ENCODE results near the gene KARS1.

The KARS1 gene

DNA sequence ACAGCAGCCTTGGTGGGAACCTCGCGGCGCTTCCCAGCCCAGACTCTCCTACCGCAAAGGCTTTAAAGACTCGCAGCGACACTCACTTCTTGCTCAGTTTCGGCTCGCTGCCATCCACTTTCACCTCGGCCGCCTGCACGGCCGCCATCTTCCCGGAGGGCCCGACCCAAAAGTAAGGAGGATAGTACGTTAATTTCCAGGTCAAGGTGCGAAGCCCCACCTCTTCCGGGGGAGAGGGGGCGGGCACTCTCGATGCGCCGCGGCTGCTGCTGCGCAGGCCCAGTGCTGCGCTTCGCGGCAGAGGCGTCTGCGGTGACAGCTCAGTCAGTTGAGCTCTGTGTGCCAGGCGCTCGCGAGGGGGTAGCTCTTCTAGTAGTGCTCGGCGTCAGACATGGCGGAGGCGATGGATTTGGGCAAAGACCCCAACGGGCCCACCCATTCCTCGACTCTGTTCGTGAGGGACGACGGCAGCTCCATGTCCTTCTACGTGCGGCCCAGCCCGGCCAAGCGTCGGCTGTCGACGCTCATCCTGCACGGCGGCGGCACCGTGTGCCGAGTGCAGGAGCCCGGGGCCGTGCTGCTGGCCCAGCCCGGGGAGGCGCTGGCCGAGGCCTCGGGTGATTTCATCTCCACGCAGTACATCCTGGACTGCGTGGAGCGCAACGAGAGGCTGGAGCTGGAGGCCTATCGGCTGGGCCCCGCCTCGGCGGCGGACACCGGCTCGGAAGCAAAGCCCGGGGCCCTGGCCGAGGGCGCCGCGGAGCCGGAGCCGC, at the start of gene KARS1, which contains the start of gene TERF2IP:
KARS1 (minus strand) TSS at position 174 of the 773 bp plus-strand sequence; CDS start at position 148, 26 bp downstream.
TERF2IP (plus strand) TSS at position 282 of the 773 bp plus-strand sequence; CDS start at position 392, 110 bp downstream.
- DNase-seq, result peak; percentile 95

DNA sequence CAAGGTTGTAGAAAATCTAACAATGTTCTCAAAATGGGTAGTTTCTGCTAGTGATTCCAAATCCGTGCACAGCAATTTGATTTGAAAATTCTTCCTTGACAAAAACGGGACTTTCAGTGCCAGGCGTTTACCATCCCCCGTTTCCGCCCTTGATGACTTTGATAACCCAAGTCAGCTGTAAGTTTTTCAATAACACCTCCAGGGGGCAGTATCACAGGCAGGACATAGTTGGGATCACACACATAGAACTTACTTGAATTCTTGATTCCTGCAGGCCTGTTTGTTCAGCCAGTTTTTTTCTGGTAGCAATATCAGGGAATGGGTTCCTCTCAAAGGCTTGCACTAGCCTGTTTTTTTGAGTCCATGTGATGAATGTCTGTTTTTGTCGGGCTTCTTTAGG, 48.2 kb upstream of the KARS1 start:
- DNase-seq, result no peak

GRCh38 chr16:75687361-75687760, 39.9 kb upstream of the KARS1 start:
- no peak for DNase-seq

DNA sequence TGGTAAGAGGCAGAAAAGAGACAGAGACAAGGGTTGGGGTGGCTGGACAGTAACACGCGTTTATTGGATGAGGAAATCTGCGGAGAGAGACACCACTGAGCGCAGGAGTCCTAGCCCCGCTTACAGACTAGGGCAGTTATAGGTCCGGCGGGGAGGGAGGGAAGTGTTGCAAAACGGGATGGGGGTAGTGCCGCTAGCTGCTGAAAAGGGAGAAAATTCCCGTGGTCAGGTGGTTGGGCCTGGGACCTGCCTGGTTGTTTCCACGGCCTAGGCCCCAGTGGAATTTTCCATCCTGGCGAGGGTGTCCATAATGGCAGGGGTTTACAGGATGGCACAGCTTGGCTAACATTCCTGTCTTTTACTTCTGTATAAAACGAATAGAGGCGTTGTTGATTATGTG, 34.8 kb upstream of the KARS1 start:
- no peak for DNase-seq

DNA sequence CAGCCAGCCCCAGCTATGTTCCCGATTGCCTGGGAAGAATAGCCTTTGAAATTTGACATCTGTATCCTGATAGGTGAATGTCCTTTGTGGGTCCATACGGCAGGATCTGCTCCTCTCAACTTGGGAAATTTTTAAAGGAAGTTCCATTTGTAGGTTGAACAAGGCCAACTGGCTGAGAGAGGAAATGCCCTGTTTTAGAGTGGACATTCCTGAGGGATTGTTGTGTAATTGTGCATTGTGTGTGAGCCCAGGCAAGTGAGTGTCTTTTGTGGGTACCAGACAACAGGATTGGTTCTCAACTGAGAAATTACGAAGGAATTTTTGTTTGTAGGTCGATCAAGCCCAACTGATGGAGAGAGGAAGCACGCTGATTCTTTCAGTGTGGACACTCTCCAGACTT, 31.9 kb upstream of the KARS1 start:
- no peak for DNase-seq

DNA sequence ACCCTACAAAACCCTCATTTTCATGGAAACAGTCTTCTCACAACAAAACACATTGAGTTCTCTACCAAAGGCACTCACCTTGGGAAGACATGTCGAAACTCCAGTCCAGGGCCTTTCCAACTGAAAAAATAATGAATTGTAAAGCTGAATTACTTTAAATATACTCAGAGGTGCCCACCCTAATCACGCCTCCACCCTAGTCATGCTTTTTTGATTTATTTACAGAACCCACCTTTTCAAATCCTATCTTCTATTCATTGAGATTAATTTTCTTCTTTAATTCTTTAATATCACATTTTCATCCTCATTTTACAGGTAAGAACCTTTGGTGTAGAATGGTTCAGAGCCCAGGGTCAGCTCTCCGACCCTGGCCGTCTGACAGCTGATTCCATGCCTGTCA, 29.4 kb upstream of the KARS1 start, which contains the start of gene CPHXL2:
CPHXL2 (minus strand) TSS at position 101 of the 400 bp plus-strand sequence; CDS start at position 91, 10 bp downstream.
- DNase-seq, result no peak

GRCh38 chr16:75667503-75667902, 20.0 kb upstream of the KARS1 start:
- no peak for DNase-seq

DNA sequence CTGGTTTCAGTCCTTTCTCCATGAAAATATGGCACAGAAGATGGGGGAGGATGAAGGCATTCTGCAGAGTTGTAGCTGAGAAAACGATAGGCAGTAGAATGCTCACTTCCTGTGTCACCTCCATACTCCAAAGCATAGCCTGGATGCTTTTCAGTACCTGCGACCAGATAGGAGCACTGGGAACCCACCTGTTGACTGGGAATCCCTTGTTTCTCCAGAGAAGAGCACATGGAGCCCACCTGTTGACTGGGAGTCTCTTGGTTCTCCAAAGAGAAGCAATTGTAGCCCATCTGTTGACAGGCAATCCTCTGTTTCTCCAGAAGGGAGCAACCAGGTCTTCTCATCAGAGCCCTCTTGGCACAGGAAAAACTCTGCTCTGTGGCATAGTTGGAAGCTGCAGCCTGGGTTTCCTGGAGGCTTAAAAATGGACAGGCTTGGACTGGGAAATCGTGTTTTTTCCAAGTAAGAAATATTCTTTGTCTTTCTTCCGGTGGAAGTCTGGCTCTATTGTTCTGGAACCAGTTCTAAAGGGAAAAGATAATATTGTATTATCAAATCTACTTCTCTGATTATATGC, 13.3 kb upstream of the KARS1 start:
- DNase-seq, result no peak

DNA sequence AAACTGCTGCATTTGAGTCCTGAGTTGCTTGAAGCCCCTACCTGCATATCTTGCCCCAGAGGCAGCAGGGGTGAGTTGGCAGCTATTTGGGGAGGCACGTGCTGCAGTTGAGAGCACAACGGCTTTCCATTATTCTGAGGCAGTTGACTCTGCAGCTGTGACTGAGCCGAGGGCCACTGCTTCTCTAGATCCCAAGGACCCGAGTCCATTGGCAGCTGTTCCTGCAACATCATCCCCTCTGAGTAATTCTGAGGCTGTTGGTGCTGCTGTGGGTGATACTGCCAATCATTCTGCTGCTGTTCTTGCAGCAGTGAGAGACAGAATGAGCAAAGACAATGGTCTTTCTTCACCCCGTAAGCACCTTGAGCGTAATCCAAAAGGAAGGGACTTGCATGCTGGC, 12.9 kb upstream of the KARS1 start:
- DNase-seq, result no peak

DNA sequence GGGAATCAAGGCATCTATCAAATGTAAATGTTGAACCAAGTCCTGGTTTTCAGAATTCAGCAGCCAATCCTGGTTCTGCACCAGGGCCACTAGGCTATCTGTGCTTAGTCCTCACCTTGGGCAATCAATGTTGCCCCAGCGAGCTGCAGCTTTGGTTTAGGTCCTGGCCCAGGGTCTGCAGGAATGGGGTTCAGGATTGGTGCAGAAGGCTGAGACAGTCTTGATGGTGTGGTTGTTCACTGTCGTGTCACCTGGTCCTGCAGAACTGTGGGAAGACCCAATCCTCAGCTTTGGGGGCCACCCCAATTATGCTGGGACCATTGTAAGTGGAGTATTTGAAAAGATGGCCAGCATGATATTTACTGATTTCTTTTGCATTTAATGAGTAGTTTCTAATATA, 10.7 kb upstream of the KARS1 start:
- no peak for DNase-seq

GRCh38 chr16:75653922-75654321, 6.5 kb upstream of the KARS1 start:
- DNase-seq, result no peak

DNA sequence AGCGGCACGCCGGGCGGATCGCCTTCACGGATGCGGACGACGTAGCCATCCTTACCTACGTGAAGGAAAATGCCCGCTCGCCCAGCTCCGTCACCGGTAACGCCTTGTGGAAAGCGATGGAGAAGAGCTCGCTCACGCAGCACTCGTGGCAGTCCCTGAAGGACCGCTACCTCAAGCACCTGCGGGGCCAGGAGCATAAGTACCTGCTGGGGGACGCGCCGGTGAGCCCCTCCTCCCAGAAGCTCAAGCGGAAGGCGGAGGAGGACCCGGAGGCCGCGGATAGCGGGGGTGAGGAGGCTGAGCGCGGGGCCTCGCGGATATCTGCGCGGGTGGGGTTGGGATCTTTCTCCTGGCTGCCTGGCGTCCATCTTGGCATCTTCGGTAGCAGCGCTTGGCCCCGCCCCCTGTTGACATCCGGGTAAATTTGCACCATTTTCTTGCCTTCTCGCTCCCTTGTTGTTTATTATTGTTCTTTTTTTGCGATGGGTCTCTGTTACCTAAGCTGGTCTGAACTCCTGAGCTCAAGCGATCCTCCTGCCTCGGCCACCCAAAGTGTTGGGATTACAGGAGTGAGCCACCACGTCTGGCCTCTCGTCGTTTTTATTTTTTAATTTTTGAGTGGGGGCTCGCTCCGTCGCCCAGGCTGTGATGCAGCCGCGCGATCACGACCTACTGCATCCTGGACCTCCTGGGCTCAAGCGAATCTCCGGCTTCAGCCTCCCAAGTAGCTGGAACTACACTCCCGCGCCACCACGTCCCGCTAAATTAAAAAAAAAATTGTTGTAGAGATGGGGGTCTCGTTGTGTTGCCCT, 1.0 kb upstream of the KARS1 start:
- DNase-seq, result peak; percentile 92

GRCh38 chr16:75647112-75647491, 363 bp downstream of the KARS1 start:
- no peak for DNase-seq

DNA sequence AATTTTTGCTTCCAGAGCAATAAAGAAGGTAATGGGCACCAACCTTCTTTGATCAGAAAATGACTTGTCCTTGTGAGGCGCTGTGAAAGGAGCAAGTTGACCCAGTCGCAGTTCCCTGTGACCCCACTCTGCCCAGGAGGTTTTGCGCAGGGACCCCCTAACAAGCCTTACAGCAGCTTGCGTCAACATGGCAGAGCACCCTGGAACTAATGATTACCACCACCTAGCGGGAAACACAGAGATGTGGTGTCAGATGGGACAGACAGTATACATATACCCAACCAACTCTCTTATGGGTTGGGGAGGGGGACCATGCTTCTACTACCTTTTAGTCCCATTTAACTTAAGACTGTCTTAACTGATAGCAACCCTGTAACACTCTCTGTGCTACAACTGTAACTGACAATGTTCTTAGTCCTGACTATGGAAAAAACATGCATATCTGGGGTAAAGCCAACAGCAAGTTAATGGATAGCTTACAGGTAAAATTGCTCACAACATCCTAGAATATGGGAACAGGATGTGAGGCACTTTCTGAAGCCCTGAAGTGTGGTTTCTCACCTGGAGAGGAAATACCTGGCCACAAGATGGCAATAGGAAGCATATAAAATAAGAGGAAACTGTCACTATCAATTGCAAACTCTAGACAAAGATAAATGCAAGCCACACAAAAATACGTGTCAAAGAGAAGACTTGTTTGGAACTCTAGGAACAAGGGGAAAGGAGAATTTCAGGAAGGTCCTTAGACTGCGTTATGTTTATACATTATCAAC, 3.0 kb downstream of the KARS1 start:
- DNase-seq, result no peak

- DNase-seq, result no peak
These were observed 6.9 kb downstream of the KARS1 start for GRCh38 chr16:75640598-75640997.

- DNase-seq, result no peak
These were observed 12.4 kb downstream of the KARS1 start for GRCh38 chr16:75635036-75635435.

GRCh38 chr16:75632857-75633256, 14.6 kb downstream of the KARS1 start:
- DNase-seq, result no peak

- no peak for DNase-seq
These were observed 17.4 kb downstream of the KARS1 start for GRCh38 chr16:75630052-75630451.

GRCh38 chr16:75629132-75629531, 18.3 kb downstream of the KARS1 start:
- DNase-seq, result no peak

GRCh38 chr16:75628351-75628750, 19.1 kb downstream of the KARS1 start:
- no peak for DNase-seq

GRCh38 chr16:75627851-75628250, 19.6 kb downstream of the KARS1 start:
- DNase-seq, result no peak

DNA sequence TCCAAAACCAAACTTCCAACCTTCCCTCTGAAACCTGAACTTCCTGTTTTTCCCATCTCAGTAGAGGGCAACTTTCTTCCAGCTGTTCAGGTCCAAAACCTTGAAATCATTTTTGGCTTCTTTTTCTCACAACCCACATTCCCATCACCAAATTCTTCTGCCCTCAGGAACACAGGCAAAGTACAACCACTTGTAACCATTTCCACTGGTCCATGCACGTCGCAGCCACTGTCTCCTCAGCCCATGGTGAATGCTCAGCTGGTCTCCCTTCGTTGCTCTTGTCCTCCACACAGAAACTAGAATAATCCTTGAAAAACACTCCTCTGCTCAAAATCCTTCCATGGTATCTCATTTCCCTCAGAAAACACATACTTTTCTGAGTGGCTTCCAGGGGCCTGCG, 20.7 kb downstream of the KARS1 start:
- no peak for DNase-seq

GRCh38 chr16:75624921-75625334, 22.5 kb downstream of the KARS1 start:
- no peak for DNase-seq
